Body of pancreas (tissue), 4 donors: ENCODE measurements around the gene CHCHD2.

Experiments used
- CTCF ChIP-seq, 7 experiments: fragments of 450-650 bp in 4 of 7; fragments of 200-600 bp in 3 of 7; sonication (generic) in 3 of 7; IDR thresholded peaks; one replicate each; pipeline ENCODE4 v1.5.1; 2016 to 2019; ENCODE audit warnings: antibody characterized with exemption in 7 of 7
- POLR2A ChIP-seq, 3 donors: fragments of 450-650 bp; IDR thresholded peaks; one replicate each; pipeline ENCODE4 v1.6.1; 2016; ENCODE audit warnings: antibody characterized with exemption in 3 of 3, mild to moderate bottlenecking in 2 of 3

GRCh38 chr7:56053379-56053778 lies 52.9 kb downstream of the CHCHD2 start:
- TF ChIP-seq CTCF (IDR thresholded peaks at IDR 0.05) (no peak), POLR2A (IDR thresholded peaks at IDR 0.05) (no peak)
